Measurements from ENCODE around the gene TANC2.

GRCh38 chr17:62964506-62964905, 1.5 kb upstream of the TANC2 start:
- TF ChIP-seq CTCF (conservative IDR thresholded peaks at IDR 0.05 in 1 of 2, IDR thresholded peaks at IDR 0.05 in 1 of 2; ENCODE audit: extremely low read depth in 1 of 2, insufficient read depth in 1 of 2, low read depth in 1 of 2, low read length in 2 of 2) (no peak), EZH2 (IDR thresholded peaks at IDR 0.05; ENCODE audit: borderline replicate concordance, low read length) (no peak)

Data from mammary epithelial cell (primary cell).